ENCODE results near the gene TTC24.

- TF ChIP-seq, protein P1, sequence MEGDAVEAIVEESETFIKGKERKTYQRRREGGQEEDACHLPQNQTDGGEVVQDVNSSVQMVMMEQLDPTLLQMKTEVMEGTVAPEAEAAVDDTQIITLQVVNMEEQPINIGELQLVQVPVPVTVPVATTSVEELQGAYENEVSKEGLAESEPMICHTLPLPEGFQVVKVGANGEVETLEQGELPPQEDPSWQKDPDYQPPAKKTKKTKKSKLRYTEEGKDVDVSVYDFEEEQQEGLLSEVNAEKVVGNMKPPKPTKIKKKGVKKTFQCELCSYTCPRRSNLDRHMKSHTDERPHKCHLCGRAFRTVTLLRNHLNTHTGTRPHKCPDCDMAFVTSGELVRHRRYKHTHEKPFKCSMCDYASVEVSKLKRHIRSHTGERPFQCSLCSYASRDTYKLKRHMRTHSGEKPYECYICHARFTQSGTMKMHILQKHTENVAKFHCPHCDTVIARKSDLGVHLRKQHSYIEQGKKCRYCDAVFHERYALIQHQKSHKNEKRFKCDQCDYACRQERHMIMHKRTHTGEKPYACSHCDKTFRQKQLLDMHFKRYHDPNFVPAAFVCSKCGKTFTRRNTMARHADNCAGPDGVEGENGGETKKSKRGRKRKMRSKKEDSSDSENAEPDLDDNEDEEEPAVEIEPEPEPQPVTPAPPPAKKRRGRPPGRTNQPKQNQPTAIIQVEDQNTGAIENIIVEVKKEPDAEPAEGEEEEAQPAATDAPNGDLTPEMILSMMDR (IDR thresholded peaks at IDR 0.05; ENCODE audit: poor library complexity), result no peak
- TF ChIP-seq EZH2 (IDR thresholded peaks at IDR 0.05; ENCODE audit: borderline replicate concordance) (no peak), EZH2phosphoT487 (IDR thresholded peaks at IDR 0.05; ENCODE audit: low read depth, severe bottlenecking, unreplicated experiment) (no peak)
Observed at GRCh38 chr1:156550346-156550745, 29.2 kb upstream of the TTC24 start.

All from hepatocyte (in vitro differentiated cells).